GM10266 (cell line): Measurements from ENCODE around the gene SOX11.

Experiments
- DNase-seq: peaks from one replicate; pipeline ENCODE4 v3.0.0; 2012; ENCODE audit errors: extremely low spot score
- TF ChIP-seq, protein P1 (sequence below): IDR thresholded peaks from 2 replicates; pipeline ENCODE4 v1.5.1; 2012; ENCODE audit warnings: mild to moderate bottlenecking, low read depth; ENCODE audit not compliant: control insufficient read depth, insufficient read depth; ENCODE audit errors: missing control alignments

Gene SOX11

DNA sequence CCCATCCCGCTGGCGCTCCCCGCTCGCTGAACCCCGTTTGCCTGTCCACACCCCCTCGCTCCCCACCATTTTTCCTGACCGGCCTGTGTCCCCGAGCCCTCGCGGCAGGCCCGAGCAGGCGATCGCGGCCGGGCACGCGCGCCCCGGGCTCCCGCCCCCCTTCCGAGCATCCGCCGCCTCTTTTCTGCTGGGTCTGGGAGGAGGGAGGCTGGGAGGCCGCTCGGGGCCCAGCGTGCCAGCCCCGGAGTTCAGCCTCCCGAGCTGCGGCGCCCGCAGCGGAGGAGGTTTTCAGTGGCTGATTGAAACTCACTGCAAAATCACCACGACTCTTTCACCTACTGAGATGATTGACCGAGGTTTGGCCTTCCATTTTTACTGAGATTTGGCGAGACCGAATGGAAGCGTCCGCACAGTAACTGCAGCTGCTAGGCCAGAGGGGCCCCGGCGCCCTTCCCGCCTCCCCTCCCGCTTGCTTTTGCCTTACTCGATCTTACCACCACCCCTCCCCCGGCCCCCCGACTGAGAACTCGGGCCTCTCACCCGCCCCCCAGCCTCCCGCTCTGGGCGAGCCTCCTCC lies 4.8 kb downstream of the SOX11 start:
- TF ChIP-seq, protein P1, sequence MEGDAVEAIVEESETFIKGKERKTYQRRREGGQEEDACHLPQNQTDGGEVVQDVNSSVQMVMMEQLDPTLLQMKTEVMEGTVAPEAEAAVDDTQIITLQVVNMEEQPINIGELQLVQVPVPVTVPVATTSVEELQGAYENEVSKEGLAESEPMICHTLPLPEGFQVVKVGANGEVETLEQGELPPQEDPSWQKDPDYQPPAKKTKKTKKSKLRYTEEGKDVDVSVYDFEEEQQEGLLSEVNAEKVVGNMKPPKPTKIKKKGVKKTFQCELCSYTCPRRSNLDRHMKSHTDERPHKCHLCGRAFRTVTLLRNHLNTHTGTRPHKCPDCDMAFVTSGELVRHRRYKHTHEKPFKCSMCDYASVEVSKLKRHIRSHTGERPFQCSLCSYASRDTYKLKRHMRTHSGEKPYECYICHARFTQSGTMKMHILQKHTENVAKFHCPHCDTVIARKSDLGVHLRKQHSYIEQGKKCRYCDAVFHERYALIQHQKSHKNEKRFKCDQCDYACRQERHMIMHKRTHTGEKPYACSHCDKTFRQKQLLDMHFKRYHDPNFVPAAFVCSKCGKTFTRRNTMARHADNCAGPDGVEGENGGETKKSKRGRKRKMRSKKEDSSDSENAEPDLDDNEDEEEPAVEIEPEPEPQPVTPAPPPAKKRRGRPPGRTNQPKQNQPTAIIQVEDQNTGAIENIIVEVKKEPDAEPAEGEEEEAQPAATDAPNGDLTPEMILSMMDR: no peak
- no peak for DNase-seq

DNA sequence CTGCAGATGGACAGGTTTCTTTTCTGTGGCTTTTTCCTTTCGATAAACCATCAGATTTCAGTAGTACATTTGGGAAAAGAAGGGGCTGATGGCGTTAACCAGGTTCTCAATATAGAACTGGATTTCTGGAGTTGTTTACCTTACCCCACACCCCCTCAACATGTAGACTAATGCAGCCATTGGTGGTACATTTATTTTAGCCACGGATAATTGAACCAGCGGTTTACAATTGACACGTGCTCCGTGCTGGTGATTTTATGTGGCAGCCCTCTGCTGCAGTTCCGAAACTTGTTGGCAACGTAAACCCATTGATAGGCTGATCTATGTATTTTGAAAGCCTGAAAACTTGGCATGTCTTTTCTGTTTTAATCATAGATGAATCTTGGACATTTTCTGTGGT lies 5.4 kb downstream of the SOX11 start:
- no peak for DNase-seq
- TF ChIP-seq, protein P1: no peak

DNA sequence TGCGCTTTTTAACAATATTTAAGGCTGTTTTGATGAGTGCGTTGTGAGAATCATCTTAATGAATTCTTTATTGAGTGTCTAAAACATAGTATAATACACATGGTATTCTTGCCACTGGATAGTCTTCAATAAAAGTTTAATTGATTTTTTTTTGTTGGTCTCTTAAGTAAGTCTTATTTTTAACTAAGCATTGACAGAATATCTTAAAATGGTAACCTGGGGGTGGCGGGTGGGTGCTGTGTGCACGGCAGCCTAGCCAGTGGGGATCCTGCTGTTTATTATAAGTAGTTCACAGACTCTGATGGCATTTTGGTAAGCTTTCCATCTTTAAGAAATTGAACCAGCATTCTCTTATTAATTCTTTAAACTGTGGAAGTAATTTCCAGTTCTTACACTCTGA lies 6.0 kb downstream of the SOX11 start:
- no peak for DNase-seq

DNA sequence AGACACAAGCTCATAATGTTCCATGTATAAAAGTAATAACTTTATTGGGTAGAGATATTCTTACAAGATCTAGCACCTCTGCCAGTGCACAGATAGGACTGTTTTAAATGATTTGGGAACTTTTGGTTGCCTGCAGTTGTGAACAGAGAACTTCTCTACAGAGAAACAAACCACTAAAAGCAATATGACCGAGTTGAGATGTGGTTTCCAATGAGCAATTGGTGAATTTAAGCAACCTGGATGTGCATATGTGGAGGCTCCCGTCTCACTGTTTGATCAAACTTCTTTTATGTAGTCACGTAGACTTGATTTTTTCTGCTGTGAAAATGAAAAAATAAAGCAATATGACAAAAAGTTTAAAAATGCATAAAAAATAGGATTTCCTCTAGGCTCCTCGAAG lies 7.8 kb downstream of the SOX11 start:
- TF ChIP-seq, protein P1: no peak
- DNase-seq: no peak

More for the DNA sequence above, 6.0 kb downstream of the SOX11 start:
- TF ChIP-seq, protein P1: no peak

DNA sequence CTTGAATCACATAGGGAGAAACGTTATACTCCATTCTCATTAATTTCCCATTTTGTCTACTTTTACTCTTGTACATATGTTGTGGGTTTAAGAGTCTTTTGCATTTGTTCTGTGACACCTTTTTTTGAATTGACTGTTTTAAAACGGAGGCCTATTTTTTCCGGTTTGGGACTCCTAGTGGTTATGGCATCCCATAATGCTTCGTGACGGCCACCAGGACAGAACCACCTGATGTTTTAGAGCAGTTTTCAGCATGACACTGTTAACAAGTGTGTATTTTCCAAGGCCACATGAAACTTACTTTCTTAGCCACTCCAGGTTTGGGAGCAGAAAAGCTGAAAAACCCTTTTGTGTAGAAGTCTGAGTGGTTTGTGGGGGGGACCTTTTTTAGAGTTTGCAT lies 8.4 kb downstream of the SOX11 start:
- TF ChIP-seq, protein P1: no peak
- no peak for DNase-seq

DNA sequence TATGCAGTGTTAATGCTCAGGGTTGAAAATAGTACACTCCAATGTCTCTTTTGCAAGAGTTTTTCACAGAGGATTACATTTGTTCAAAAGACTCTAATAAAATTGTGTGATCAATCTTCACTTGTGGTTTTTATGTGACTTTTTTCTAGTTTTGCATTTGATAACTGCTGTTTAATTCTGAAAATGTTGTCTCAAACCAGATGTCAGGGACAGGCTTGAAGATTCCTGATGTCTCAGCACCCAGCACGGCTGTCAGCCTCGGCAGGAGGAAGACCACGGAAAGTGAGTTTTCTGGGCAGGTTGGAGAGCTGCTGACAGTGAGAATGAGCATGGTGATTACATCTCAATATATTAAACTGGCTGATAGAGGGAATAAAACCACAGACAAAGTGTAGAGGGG lies 9.1 kb downstream of the SOX11 start:
- TF ChIP-seq, protein P1: no peak

DNA sequence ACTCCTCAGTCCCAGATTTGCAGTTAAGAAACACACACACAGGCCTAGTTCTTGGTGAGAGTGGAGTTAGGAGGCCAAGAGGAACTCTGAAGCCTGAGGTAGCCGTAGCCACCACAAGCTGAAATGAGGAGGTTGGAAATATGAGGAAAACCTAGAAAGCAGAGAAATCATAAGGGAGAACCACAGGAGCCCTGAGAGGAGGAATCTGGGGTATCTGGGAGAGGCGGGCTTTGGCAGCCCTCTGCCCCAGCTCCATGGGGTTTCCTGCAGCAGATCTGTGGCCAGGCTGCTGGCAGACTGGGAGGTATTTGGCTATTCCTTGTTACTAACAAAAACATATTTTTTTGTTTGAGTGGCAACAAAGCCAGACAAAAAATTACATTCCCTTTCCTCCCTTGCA lies 11.0 kb downstream of the SOX11 start:
- TF ChIP-seq, protein P1: no peak
- DNase-seq: no peak

More for the DNA sequence above, 9.1 kb downstream of the SOX11 start:
- DNase-seq: no peak
